AG04450 (cell line): ENCODE measurements around the gene ARID3A. TPM values are rescaled to one million over a fixed set of nuclear protein-coding genes. Genes with fewer than 3 reads are reported as not detected.

Source experiments
- CTCF ChIA-PET: fragments of 300-600, 350-600 bp; formaldehyde crosslinking; extraction: SDS; loops from one replicate; lab custom pipeline; 2022; ENCODE audit warnings: antibody characterized with exemption, inconsistent platforms; lab: Charles Lee
- POLR2A ChIA-PET: fragments of 350-600 bp; formaldehyde crosslinking; extraction: SDS; loops from one replicate; lab custom pipeline; 2021; ENCODE audit warnings: antibody characterized with exemption, inconsistent platforms; lab: Yijun Ruan, JAX
- DNase-seq: peaks from one replicate; pipeline ENCODE4 v3.0.0-alpha.2; 2011; ENCODE audit warnings: low read depth, low spot score
- H3K27ac ChIP-seq: one replicate; pipeline ENCODE4 v1.5.1; 2012; ENCODE audit warnings: low read depth, low read length, control low read depth
- H3K27me3 ChIP-seq: one replicate; pipeline ENCODE4 v1.6.0; 2012; ENCODE audit warnings: low read length; ENCODE audit not compliant: control insufficient read depth, insufficient read depth
- H3K4me3 ChIP-seq: 2 replicates; pipeline ENCODE4 v1.5.1; 2011; ENCODE audit warnings: mild to moderate bottlenecking, low read depth, low read length, control low read depth
- H3K9me3 ChIP-seq: 2 replicates; pipeline ENCODE4 v1.5.1; 2012; ENCODE audit warnings: low read length; ENCODE audit not compliant: control insufficient read depth, insufficient read depth
- polyA plus RNA-seq: library from polyadenylated mRNA; depleted of rRNA; stranded (reverse); fragments of >200 nt; gene quantifications from 2 replicates; pipeline ENCODE4 v1.2.3, GENCODE V29; 2011
- TF ChIP-seq, protein P1 (sequence below): IDR thresholded peaks from 2 replicates; pipeline ENCODE4 v1.5.1; 2011; ENCODE audit warnings: low read depth, low read length, control low read depth, inconsistent platforms

Gene ARID3A
- polyA plus RNA-seq, 1 experiment = 7.6 TPM

DNA sequence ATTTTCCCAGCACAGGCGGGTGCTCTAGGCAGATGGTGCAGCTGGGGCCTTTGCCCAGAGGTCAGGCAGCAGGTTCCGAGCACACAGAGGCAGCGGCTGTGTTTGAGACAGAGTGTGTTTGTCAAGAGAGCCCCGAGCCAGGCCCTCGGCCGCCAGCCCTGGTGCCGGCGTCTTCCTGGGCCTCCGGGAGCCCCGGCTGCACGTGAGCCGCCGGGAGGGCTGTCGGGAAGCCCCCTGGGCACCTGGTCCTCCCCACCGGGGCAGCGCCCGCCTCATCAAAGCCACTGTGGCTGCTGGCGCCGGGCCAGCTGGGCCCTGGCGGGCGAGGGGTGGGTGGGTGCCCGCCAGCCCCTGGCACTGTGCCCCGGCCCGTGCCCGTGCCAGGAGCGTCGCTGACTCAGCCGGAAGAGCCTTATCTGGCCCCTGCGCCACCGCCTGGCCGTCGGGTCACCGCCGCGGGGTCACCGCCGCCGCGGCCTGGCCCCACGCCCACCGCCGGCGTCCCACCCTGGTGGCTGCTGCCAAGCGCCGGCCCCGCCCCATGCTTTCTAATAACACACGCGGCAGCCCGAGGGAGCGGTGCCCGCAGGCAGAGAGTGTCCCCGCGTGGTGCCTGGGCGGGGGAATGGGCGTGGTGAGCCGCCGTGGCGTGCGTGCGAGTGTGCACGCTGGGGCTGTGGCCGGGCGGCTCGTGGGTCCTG lies 14.9 kb downstream of the ARID3A start:
- DNase-seq = peak; percentile 49
- Histone ChIP-seq H3K9me3 (peaks cover 7% of the 10 kb centered on the region; the same call in 1 of the 2 replicates), H3K4me3 (no peak overlapping the region), H3K27me3 (no peaks in the 10 kb centered on the region), H3K27ac (peak overlapping the region; percentile 68)
- ChIA-PET POLR2A (no interaction called here), CTCF (no interaction called here)
- TF ChIP-seq, protein P1, sequence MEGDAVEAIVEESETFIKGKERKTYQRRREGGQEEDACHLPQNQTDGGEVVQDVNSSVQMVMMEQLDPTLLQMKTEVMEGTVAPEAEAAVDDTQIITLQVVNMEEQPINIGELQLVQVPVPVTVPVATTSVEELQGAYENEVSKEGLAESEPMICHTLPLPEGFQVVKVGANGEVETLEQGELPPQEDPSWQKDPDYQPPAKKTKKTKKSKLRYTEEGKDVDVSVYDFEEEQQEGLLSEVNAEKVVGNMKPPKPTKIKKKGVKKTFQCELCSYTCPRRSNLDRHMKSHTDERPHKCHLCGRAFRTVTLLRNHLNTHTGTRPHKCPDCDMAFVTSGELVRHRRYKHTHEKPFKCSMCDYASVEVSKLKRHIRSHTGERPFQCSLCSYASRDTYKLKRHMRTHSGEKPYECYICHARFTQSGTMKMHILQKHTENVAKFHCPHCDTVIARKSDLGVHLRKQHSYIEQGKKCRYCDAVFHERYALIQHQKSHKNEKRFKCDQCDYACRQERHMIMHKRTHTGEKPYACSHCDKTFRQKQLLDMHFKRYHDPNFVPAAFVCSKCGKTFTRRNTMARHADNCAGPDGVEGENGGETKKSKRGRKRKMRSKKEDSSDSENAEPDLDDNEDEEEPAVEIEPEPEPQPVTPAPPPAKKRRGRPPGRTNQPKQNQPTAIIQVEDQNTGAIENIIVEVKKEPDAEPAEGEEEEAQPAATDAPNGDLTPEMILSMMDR = no peak

DNA sequence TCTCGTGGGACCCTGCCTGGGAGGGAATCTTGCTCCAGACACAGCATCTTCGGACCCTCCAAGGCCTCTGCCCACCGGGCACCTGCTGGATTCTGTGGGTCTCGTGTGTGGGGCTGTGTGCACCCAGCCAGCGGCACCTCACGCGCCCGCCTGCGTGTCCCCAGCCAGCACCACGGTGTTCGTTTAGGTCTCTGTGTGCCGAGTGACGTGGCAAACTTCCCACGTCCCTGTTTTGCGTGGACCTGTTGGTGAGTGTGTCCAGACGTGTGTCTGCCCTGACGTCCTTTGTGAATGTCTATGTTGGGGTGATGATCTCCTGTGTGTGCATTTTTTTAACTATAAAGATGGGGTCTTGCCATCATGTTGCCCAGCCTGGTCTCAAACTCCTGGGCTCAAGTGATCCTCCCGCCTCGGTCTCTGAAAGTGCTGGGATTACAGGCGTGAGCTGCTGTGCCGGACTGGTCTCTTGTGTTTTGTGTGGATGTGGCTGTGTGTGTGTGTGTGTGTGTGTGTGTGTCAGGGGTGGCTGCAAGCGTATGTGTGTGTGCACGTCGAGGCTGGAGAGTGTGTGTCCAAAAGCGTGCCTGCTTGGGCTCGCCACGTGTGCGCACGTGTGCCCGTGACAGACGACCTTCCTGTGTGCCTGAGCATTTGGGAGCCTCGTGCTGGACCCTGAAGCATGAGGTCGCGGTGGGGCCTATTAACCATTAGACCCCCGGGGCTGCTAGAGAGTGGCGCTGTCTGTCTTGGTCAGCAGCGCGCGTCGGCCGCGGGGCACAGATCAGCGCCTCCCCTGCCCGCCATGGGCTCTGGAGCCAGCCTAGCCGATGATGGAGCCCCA lies 15.7 kb downstream of the ARID3A start:
- H3K9me3 ChIP-seq = peaks cover 7% of the 10 kb centered on the region; the same call in 1 of the 2 replicates
- ChIA-PET CTCF (no interaction called here), POLR2A (interaction anchor here (0.6 kb wide), 1 partner anchor 21 kb away, joined by 5 read pairs; no protein-coding TSS in a partner anchor)
- no peak for DNase-seq
- TF ChIP-seq, protein P1 = no peak
- H3K27me3 ChIP-seq = no peaks in the 10 kb centered on the region
- H3K4me3 ChIP-seq = no peak overlapping the region
- H3K27ac ChIP-seq = peak overlapping the region; percentile 31

DNA sequence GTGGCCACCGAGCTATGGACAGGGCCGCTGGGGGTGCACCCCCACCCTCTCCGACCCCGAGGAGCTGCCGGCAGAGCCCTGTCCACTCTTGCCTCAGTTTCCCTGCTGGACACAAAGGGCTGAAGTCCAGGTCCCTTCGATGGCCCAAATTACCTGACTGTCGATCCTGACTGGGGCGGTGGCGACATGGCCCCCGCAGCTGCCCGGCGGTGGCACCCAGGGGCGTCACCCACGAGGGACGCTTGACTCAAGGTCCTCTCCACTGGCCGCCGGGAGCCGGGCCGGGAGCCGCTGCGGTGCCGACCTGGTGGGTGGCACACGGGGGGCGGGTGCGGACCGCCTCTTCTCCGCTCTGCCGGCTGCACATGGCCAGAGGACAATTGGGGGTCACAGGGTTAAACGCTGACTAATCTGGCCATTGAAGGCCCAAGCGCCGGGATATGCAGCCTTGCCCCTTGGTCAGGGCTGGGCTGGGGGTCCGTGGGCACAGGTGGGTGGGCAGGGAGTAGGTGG lies 16.4 kb downstream of the ARID3A start:
- peaks cover 7% of the 10 kb centered on the region; the same call in 1 of the 2 replicates for H3K9me3 ChIP-seq
- no peaks in the 10 kb centered on the region for H3K27me3 ChIP-seq
- CTCF ChIA-PET = no interaction called here
- no peak for DNase-seq
- H3K4me3 ChIP-seq = no peak overlapping the region
- no peak overlapping the region for H3K27ac ChIP-seq
- POLR2A ChIA-PET = interaction anchor here (0.6 kb wide), 1 partner anchor 20 kb away, joined by 5 read pairs; no protein-coding TSS in a partner anchor
- TF ChIP-seq, protein P1 = no peak

DNA sequence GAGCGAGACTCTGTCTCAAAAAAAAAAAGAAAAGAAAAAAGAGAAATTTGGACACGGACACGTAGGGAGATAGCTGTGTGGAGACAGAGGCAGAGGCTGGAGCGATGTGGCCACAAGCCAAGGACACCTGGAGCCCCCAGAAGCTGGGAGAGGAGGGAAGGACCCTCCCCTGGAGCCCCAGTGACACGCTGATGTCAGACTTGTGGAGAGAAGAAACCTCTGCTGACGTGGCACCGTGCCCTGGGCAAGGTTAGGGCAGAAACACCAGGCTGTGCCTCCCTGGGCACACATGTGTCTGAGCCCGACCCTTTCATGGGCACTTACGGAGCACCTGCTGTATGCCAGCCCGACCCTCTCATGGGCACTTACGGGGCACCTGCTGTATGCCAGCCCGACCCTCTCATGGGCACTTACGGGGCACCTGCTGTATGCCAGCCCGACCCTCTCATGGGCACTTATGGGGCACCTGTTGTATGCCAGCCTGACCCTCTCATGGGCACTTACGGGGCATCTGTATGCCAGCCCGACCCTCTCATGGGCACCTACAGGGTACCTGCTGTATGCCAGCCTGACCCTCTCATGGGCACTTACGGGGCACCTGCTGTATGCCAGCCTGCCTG lies 17.8 kb downstream of the ARID3A start:
- H3K4me3 ChIP-seq = no peak overlapping the region
- ChIA-PET CTCF (no interaction called here), POLR2A (no interaction called here)
- no peaks in the 10 kb centered on the region for H3K27me3 ChIP-seq
- TF ChIP-seq, protein P1 = no peak
- no peak for DNase-seq
- H3K27ac ChIP-seq = no peak overlapping the region
- peaks cover 7% of the 10 kb centered on the region; the same call in 1 of the 2 replicates for H3K9me3 ChIP-seq
